PC-9 (cell line): ENCODE data around the gene FTSJ1.

Experiments used
- CTCF ChIP-seq: fragments of 200-600 bp; sonication (generic); conservative IDR thresholded peaks from 2 replicates; pipeline ENCODE4 v1.6.1; 2017; ENCODE audit warnings: mixed run types, antibody characterized with exemption, mild to moderate bottlenecking, moderate library complexity
- EZH2 ChIP-seq: fragments of 200-600 bp; sonication (generic); IDR thresholded peaks from 2 replicates; pipeline ENCODE4 v1.8.0; 2017; ENCODE audit warnings: antibody characterized with exemption, low read depth

GRCh38 chrX:48468693-48469691, 7.0 kb upstream of the FTSJ1 start:
- TF ChIP-seq CTCF (no peak), EZH2 (no peak)
